DND-41 (cell line): ENCODE results near the gene FBXO15.

Experiments used
- EZH2 ChIP-seq: IDR thresholded peaks from 3 replicates; pipeline ENCODE4 v1.6.1; 2012; ENCODE audit warnings: borderline replicate concordance, low read depth, mild to moderate bottlenecking, moderate library complexity, low read length, inconsistent platforms; ENCODE audit not compliant: severe bottlenecking
- TF ChIP-seq, protein P1 (sequence below): IDR thresholded peaks from 2 replicates; pipeline ENCODE4 v1.5.1; 2012; ENCODE audit warnings: borderline replicate concordance, low read length, moderate library complexity, mild to moderate bottlenecking; ENCODE audit not compliant: poor library complexity, severe bottlenecking; ENCODE audit errors: extremely low read depth

DNA sequence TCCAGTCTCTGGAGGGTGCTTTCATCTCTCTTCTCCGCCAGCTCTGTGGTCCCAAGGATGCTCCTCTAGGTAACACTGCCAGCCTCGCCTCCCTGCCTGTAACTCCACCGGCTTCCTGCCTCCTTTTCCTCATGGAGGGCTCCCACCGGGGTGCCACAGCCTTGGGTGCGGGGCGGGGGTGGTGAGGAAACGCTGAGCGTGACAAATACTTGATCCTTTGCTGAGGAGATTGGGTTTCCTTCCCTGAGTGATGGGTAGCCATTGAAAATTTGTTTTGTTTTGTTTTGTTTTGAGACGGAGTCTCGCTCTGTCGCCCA is 25.8 kb upstream of the FBXO15 start:
- TF ChIP-seq, protein P1, sequence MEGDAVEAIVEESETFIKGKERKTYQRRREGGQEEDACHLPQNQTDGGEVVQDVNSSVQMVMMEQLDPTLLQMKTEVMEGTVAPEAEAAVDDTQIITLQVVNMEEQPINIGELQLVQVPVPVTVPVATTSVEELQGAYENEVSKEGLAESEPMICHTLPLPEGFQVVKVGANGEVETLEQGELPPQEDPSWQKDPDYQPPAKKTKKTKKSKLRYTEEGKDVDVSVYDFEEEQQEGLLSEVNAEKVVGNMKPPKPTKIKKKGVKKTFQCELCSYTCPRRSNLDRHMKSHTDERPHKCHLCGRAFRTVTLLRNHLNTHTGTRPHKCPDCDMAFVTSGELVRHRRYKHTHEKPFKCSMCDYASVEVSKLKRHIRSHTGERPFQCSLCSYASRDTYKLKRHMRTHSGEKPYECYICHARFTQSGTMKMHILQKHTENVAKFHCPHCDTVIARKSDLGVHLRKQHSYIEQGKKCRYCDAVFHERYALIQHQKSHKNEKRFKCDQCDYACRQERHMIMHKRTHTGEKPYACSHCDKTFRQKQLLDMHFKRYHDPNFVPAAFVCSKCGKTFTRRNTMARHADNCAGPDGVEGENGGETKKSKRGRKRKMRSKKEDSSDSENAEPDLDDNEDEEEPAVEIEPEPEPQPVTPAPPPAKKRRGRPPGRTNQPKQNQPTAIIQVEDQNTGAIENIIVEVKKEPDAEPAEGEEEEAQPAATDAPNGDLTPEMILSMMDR, result no peak
- no peak for TF ChIP-seq EZH2
